ENCODE measurements around the gene BRICD5.

BRICD5 gene

DNA sequence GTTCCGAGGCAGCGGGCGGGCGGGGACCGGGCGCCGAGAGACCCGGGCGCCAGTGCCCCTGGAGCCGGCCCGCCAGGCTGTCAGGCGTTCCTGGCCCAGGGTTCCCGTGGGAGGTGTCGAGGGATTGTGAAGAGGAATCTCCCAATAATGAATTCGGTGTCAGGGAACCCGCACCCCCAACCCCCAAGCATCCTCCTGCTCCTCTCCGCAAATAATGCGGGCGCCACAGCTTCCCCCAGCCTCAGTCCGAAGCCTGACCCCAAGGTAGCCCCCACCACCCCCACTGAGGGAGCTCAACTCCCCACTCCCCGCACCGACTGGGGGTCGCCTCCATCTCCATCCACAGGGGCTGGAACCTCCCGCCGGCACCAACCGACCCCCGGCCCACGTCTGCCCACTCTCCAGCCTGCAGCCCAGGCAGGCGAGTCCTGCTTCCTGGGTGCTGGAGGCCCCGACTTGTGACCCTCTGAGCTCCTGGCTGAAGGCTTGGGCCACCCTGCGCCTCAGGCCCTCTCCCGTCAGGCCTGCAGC is 13.6 kb downstream of the BRICD5 start:
- no peak for FAIRE-seq

DNA sequence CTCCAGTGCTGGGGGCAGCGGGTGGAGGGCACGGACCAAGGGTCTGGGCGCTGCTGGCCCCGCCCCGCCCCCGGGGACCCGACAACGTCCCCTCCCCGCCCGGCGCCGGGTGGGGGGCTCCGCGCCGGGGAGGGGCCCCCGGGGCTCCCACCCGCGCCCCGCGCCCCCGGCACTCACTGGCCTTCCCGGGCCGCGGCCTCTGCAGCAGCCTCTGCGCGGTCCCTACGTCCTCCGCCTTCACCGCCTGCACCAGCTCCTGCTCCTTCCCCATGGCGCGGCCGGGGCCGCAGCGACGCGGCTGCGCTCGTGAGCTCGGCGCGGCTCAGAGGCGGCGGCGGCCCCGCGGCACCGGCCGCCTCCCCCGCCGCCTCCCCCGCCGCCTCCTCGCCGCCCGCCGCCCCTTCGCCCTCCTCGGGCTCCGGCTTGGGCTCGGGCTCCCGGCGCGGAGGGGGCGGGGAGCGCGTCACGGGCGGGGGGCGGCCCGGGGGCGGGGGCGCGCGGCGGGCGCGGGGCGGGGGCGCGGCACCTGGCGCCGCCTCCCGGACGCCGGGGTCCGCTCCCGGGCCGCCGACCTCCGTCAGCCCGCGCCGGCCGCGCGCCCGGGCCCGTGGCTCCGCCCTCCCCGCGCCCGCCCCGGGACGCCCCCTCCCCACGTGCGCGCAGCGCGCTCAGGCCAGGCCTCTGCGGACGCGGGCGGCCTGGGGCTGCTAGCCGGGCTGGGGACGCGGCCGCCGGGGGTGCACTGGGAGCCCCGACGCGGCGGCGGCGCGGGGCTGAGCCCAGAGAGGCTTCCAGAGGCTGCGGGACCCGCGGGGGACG is 14.3 kb downstream of the BRICD5 start, which contains the start of gene CASKIN1:
Gene CASKIN1, minus strand, starts transcription at position 444 of the 819 bp plus-strand sequence. Its CDS starts 173 bp downstream, at position 271.
- FAIRE-seq = no peak

- FAIRE-seq = no peak
Observed at GRCh38 chr16:2195322-2196161, 15.1 kb downstream of the BRICD5 start.

- peak; percentile 60 for FAIRE-seq
Observed at GRCh38 chr16:2194852-2195321, 15.8 kb downstream of the BRICD5 start.

DNA sequence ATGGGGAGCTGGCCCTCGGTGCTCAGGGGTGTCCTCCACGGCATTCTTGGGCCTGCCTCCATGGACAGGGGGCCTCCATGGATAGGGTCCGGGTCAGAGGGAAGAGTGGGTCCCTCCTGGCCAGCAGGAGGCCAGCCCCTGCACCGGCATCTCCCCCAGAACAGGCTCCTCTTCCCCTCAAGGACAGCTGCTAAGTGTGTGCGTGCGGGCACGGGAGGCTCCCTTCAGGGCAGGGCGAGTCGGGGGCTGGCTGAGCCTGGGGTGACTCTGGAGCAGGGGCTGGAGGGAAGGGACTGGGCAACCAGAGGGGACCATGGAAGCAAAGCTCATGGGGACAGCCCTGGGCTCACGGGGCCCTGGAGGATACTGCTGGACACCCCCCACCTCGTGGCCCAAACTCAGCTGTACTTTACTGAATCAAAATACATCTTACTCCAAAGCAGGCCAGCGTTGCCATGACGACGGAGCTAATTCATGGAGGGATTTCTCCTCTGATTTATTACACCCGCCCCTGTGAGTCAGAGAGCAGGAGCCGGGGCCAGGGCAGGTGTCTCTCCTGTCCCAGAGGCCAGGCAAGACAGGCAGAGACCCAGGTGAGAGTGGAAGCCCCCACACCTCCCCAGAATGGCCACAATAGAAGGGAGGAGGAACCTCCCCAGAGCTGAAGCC is 16.4 kb downstream of the BRICD5 start:
- FAIRE-seq = no peak

DNA sequence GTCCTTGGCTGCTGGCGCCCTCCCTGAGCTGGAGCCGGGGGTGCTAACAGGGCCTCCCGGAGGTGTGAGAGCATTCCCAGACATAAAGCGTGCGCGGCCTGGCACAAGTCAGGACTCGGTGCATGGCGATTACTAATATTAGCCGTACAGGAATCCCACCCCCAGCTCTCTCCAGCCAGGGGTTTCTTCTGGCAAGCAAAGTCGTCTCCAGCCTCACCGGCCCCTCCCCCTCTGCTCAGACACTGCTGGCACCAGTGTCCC is 19.3 kb downstream of the BRICD5 start:
- no peak for FAIRE-seq

- FAIRE-seq = no peak
Observed at GRCh38 chr16:2190659-2191445, 19.8 kb downstream of the BRICD5 start.

- no peak for FAIRE-seq
Observed at GRCh38 chr16:2190002-2190658, 20.5 kb downstream of the BRICD5 start.

GRCh38 chr16:2189252-2189893 is 21.3 kb downstream of the BRICD5 start:
- FAIRE-seq = no peak

- no peak for FAIRE-seq
Observed at GRCh38 chr16:2188395-2188794, 22.3 kb downstream of the BRICD5 start.

DNA sequence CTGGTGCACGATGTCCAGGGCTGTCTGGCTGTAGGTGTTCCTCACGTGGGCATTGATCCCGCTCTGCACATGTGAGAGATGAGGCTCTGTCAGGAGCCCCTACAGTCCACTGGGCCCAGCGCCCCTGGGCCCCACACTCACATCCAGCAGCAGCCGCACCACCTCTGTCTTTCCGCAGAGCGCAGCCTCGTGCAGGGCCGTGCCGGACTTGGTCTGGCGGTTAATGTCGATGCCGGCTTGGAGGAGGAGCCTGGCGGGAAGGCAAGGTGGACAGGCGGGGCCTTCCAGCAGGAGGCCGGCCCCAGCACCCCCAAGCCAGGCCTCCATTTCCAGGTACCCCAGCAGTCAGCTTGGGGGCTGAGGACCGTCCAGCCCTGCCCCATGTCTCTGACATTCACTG is 23.5 kb downstream of the BRICD5 start:
- no peak for FAIRE-seq

DNA sequence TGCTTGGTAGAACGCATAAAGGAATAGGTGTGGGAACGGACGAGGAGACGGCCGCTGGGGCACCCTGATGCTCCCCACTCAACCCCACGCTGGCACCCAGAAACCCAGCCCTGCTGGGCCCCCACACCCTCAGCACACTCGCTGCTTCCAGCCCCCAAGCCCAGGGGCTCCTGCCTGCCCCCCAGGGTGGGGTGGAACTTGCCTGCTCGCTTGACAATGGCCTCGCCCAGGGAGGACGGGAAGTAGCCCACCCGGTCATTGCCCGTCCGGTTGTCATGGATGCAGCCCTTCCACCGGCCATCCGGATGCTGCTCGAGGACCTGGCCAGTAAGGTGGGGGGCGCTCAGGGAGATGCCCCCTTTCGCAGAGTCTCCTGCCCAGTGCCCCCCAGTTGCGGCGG is 24.2 kb downstream of the BRICD5 start:
- no peak for FAIRE-seq

- FAIRE-seq = no peak
Observed at GRCh38 chr16:2186064-2186463, 24.6 kb downstream of the BRICD5 start.

GRCh38 chr16:2184962-2185361 is 25.7 kb downstream of the BRICD5 start:
- FAIRE-seq = no peak

- no peak for FAIRE-seq
Observed at GRCh38 chr16:2184346-2184745, 26.3 kb downstream of the BRICD5 start.

DNA sequence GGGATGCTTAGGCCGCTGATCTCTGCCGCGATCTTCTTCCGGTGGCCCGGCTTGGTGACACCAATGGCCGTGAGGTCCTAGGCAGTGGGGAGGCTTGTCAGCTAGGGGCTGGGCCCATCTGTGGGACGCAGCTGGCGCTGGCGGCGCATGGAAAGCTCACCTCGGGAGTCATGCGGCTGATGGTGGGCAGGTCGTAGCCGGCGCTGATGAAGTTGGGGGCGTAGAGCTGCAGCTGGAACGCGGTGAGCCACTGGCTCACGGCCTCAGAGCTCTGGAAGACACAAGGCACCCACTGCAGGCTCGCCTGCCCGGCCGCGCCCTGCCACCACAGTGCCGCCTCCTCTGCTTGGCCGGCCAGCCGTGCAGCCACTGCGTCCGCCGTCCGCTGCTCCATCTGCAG is 27.0 kb downstream of the BRICD5 start:
- FAIRE-seq = no peak

- no peak for FAIRE-seq
Observed at GRCh38 chr16:2181952-2182351, 28.7 kb downstream of the BRICD5 start.

DNA sequence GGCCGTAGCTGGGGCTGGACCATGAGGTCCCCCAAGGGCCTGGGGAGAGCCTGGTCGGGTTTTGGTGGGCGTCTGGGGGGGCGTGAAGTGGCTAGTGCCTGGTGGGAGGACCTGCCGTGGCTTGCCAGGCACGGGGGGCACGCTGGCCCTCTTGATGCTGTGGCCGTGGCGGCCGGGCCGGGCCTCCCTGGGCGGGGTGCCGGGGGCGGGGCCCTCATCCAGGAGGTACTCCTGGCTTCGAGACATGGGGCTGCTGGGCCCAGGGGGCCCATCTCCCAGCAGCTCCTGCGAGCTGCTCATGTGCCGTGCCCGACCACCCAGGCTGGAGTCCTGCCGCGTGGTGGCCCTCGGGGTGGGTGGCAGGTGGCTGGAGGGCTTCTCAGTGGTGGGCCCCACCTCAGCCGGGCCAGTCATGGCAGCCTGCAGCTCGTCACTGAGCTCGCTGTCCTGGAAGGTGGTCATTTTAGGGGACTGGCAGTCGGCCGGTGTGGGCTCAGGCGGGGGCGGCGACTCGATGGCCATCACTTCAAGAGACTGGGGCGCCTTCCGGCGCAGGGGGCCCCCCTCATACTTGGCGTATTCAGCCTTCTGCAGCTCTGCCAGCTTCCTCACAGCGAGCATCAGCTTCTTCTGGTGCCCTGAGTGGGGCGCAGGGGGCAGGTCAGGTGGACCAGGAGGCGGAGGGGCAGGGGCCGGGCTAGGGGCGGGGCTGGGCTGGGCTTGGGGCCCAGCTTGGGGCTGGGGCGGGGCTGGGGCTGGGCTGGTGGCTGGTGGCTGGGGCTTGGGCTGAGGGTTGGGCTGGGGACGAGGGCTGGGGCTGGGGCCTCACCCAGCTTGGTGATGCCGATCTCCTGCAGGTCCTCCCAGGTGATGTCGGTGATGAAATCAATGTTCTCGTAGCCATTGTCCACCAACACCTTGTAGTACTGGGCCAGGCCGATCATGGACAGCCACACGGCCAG is 29.4 kb downstream of the BRICD5 start:
- FAIRE-seq = no peak

GRCh38 chr16:2180461-2180860 is 30.2 kb downstream of the BRICD5 start:
- FAIRE-seq = no peak

DNA sequence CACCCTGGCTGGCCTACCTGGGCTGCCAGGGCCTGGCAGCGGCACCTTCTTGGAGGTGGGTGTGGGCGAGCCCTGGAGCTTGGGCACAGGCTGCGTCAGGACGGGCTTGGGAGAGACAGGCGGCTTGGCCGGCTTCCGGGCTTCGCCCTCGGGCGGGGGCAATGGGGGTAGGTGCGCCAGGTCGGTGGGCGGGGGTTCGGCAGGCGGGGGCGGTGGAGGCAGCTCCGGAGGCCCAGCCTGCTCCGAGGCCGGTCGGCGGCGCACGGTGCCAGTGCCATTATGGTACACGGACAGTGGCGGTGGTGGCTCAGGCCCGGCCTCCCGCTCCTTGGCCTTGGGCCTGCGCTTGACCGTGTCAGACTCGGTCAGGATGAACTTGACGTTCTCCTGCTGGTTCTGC is 31.1 kb downstream of the BRICD5 start:
- no peak for FAIRE-seq

Measured in G401.6 (cell line).